Transverse colon (tissue), 3 donors: Measurements from ENCODE around the gene REN.

Experiments used
- CTCF ChIP-seq, 5 experiments: fragments of 200-600 bp in 3 of 5; fragments of 450-650 bp in 2 of 5; sonication (generic) in 3 of 5; IDR thresholded peaks; 1 replicate in 2 of 5; 2 replicates in 3 of 5; pipeline ENCODE4 v1.5.1; 2016 to 2017; ENCODE audit warnings: antibody characterized with exemption in 5 of 5, inconsistent platforms in 3 of 5, mild to moderate bottlenecking in 2 of 5, moderate library complexity in 1 of 5
- EP300 ChIP-seq: sonication (generic); formaldehyde crosslinking; IDR thresholded peaks from one replicate; pipeline ENCODE4 v1.6.1; 2017; ENCODE audit warnings: antibody characterized with exemption, low read depth
- POLR2A ChIP-seq: fragments of 450-650 bp; IDR thresholded peaks from one replicate; pipeline ENCODE4 v1.6.1; 2016; ENCODE audit warnings: antibody characterized with exemption, mild to moderate bottlenecking, moderate library complexity

GRCh38 chr1:204211046-204211445 lies 44.9 kb upstream of the REN start:
- TF ChIP-seq CTCF (IDR thresholded peaks at IDR 0.05) (no peak), POLR2A (no peak), EP300 (no peak)
